HG03095 (cell line): ENCODE results near the gene POU3F3.

Experiments used
- ATAC-seq: cut with Tn5 transposase; IDR thresholded peaks from one replicate; pipeline ENCODE4 v1.9.1; 2021; ENCODE audit warnings: moderate library complexity; ENCODE audit not compliant: unreplicated experiment

POU3F3 gene

GRCh38 chr2:104859766-104860450 lies 6.0 kb downstream of the POU3F3 start:
- no peak for ATAC-seq

DNA sequence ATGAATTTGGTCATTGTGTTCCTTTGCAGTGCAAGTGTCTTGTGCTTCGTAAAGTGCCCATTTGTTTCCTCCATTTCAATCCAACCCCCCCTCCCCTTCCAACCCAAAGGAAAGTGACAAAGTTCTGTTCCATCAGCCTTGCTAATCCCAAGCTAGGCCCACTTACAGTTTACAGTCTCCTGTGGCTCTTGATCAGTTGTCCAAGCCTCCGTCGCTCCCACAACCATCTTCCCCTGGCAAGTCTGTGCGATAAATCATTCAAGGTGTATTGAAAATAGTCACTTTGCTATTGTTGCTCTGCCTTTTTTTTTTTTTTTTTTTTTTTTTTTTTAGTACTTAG lies 6.5 kb downstream of the POU3F3 start:
- ATAC-seq: no peak

DNA sequence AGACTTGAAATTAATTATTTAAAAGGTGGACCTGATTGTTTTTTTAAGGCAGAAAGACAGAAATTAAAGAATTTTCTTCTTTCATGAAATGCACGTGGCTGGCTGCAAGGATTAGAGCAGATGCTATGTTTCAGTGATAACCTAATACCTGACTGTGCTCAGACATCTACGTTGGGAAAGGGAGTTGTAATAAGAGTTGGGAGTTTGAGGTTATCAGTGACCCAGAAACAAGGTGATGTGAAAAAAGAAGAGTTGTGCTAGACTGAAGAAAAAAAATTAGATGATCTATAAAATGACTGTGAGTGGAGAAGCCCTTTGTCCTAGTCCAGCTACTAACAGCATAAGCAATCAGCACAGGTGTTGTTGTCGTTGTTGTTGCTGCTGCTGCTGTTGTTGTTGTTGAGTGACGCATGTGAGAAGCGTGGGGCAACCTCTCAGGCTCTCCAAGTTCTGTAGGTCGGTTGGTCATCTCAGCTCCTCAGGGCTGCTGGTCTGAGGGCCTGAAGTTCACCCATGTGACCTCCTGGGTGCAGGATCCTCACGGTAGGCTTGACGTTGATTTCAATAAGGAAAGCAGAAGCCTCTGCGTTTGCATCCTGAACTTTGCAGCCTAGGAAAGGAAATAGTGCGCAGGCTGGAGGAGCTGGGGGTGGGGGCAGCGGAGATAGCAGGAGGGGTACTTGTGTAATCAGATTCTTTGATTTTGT lies 7.6 kb downstream of the POU3F3 start:
- no peak for ATAC-seq

DNA sequence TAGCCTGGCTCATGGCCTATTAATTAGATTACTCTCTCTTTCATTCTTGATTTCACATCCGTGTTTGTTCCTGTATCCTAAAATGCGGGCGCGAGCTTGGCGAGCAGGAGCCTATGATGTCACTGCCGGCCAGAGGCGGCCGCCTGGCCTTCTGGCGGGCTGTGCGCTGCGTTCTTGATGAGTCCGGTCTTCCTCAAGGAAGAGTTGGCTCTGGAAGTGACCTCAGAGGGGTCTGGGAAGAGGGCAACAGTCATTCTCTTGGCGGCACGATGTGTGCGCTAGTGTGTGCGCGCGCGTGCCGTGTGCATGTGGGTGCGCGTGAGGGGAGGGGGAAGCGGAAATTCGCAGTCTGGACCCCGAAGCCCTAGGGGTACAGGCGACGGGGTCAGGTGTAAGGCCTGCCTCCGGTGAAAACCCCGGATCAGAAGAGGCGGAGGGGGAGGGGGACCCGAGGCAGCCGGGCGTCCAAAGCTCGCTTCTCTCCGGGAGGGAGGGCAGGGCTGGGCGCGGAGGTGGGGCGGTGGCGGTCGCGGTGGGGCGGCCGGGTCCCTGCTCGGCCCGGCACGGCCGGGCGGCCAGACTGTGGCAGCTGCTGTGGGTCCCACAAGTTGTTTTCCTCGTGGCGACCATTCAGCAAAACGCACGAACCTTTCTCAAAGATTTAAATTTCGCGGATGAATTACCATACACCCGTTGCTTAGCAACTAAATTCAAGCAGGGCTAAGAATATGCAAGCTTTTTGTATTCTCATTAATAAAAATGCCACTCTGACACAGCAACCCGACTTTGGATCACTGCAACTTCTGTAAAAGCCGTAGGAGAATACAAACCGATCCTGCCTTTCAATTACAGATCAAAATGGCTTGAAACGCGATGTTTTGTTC lies 8.4 kb downstream of the POU3F3 start:
- ATAC-seq: no peak

- ATAC-seq: no peak
These were observed 9.2 kb downstream of the POU3F3 start for GRCh38 chr2:104863146-104863467.

- ATAC-seq: no peak
These were observed 9.8 kb downstream of the POU3F3 start for GRCh38 chr2:104863468-104864279.

GRCh38 chr2:104864280-104865095 lies 10.6 kb downstream of the POU3F3 start:
- no peak for ATAC-seq

DNA sequence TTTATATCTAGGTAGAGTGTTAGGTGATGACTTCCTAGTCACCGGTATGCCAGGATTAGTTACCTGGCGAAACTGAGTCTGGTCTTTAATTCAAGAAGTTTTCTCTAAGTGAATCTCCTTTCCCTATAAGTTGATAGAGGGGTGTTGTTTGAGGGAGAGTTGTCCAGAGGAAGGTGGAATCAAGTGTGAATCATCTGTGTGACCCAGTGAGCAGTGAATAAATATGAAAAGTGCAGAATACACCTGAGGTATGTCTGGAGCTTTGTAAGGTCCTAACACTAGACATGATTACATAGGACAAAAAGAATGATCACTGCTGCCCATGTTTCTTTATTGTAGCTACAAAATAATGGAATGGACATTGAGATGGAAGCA lies 11.2 kb downstream of the POU3F3 start:
- no peak for ATAC-seq

GRCh38 chr2:104866122-104866864 lies 12.4 kb downstream of the POU3F3 start:
- no peak for ATAC-seq

DNA sequence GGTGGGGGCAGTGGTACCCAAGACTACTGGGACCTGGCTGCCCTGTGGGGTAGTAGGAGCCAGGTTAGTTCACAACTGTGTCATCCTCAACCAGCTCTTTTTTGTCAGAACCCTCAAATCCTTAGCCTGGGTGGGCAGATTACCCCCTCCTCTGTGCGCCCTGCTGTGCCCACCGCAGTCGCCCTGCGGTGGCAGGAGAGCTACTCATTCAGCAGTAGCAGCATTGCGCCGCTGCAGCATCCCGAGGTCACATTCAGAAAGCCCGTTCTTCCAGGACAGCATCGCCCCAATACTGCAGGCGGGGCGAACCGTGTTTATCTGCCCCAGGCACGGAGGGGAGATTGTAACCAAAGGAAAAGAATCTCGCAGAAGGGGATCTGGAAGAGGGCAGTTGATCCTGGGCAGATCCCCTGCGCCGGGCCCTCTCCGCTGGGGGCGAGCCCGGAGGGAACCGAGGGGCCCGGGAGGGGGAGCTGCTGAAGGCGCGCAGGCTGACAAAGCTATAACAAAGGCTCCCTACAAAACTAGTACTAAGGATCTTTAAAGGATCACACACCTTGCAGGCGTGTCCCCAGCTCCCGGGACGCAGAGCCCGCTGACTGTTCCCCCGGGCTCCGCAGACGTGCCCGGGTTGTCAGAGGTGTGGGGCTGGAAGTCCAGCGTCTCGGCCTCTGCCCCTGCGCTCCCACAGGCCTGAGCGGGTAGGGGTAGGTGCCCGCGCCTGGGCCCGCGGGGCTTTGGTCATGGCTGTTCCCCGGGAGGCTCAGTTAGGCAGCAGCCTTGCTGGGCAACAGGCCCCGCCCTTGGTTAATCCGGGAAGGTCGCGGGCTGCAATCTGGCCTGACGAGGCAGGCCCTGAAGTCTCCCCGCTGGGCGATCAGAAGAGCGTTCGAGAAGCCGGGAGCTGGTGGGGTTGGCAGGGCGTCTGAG lies 13.2 kb downstream of the POU3F3 start:
- no peak for ATAC-seq

DNA sequence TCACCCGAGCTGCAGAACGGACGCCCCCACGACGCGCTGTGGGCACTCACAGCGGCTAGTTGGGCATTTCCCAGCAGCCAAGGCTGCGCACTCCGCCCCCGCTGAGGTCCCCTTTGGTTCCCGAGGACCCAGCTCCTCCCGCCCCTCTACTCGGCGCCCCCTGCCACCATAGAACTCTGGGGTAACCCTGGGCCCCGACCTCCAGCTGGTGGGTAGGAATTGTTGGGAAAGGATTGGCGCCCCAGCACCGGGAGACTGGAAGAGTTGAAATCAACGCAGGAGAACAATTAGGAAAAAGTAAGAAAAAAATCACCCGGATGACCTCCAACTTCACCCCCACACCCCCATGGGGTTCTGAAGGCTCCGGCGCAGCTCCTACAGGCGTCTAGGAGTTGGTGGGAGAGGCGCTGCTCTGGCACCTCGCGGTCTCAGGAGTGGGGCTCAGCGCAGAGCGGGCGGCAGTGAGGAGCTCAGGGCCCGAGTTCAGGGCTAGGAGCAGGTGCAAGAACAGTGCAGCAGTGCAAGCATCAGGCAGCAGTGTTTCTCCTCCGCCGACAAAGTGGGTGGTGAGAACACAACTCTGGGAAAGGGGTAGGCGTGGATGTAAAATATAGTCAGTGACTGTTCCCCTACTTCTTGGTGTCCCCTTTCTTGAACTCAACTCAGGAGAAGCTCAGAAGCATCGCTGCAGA lies 14.0 kb downstream of the POU3F3 start:
- no peak for ATAC-seq

DNA sequence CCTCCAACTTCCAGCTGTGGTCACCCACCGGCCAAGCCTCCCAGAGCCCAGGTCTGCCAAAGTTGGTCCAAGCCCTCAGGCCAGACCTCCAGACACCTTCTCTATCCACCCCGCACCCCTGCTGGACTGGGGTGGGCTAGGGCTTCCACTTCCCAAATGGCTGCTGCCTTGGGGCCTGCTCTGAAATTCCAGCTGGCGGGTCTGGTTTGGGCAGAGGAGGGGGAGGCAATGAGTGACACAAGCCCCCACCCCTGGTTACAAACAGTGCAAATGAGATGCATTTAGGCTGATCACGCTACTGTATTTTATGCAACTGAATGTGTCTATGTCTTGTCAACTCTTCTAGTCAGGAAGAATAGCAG lies 14.6 kb downstream of the POU3F3 start:
- ATAC-seq: no peak

DNA sequence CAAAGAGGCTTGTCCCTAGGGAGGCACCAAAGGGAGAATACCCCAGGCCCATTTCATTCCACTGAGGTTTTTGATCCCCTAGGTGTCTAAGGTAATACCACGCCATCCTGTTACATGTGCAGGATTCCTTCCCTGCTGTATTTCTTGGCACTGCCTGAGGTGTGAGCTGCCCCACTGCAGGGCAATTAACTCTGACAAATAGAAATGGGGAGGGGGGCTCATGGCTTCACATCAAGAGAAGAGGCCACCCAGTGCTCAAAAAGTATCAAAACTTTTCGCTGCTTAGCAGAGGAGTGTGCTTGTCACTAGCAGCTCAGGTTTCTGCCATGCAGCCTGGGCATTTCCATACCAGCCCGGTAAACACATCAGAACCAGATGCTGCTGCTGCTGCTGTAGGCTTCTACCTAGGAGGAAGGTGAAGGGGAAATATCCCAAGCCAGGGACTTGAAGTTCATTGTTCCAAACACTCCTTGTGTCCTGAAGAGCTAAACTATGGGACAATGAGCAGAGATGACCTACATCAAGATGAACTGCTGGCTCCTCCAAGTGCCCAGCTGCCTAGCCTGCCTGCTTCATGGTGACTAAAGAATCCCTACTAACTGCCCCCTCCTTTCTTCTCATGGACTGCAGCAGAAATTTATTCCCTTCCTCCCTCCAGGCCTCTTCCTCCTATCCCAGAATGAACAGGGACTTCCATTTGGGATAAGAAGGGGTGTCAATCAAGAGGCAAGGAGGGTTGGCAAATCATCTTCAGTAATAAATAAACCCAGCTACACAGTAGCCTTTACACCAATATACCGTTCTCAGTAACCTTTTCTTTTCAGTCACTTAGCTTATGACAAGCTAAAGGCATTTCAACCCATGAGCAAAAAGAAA lies 16.4 kb downstream of the POU3F3 start:
- ATAC-seq: no peak

- ATAC-seq: no peak
These were observed 17.7 kb downstream of the POU3F3 start for GRCh38 chr2:104871649-104871971.

DNA sequence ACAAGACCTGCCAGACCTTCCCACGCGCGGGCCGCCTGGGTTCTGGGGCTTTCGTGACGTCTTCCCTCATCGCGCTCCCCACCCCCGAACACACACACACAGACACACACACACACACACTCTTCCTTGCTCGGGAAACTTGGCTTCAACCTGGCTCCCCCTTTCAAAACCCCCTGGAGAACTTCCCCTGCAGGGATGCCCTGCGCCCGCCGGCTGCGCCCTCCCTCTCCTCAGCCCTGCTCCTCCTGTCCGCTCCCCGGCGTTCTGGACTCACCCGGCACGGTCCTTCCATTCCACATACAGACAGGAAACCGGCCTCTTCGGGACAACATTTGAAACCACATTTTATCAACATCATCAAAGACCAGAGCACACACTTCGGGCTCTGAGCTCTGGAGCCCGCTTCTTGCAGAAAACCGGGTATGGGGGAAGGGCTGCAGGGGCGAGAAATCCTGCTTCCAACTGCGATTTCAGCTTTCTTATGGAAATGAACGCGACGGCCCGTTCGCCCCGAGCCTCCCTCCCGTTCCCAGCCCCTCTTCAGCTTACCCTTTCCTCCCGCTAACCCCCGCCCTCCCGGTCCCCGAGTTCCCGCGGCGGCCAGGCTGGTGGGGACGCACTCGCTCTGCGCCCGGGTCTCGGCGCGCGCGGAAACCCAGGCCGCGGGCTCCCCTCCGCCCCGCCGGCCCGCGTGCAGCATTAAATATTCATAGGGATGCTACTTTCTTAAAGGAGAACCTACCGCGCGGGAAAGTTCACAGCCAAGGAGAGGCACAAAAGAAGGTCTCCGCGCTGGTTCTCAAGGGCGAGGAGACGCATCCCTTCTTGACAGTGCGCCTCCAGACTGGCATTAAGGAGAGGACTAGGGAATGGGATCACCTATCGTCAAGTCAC lies 18.3 kb downstream of the POU3F3 start:
- no peak for ATAC-seq
